ENCODE data around the gene NR4A2. TPM values are rescaled to one million over a fixed set of nuclear protein-coding genes. Genes with fewer than 3 reads are reported as not detected.

The NR4A2 gene
- total RNA-seq, 4 donors from 2014 or later: 0.76 to 4.4 (median 1.6) TPM

DNA sequence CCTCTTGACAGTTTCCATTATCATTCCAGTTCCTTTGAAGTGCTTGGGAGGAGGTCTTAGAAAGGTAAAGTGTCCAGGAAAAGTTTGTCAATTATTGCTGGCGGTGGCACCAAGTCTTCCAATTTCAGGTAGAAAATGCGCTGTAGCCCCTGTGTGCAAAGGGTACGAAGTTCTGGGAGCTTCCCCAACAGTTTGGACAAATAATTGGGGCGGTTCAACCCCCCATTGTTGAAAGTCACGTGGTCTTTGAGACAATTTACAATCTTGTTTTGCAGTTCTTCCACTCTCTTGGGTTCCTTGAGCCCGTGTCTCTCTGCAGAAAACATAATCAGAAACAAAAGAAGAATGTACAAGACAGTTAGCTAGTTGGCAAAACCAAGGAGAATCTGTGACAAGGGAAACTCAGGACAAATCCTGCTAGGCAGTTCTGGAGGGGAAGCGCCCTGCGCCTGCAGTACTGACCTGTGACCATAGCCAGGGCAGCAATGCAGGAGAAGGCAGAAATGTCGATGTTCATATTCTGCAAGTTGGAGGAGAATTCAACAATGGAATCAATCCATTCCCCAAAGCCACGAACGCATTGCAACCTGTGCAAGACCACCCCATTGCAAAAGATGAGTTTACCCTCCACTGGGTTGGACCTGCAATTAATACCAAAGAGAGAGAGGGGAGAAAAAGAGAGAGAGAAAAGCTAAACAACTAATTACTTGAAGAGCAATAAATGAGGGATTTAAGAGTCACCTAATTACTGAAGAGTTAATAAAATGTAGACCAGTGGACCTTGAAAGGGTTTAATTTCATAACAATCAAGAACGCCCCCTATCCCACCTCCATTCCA lies 6.6 kb downstream of the NR4A2 start:
- DNase-seq: no peak
- H3K4me1 ChIP-seq: peaks cover 7 to 16% of the 10 kb centered on the region in 2 donors
- peaks cover 0 to 33% of the 10 kb centered on the region in 2 donors for H3K36me3 ChIP-seq
- intact Hi-C loops (cut with DNase I; ENCODE audit: low total_unique reads): no loop called here
- no peak overlapping the region for H3K4me3 ChIP-seq
- H3K9me3 ChIP-seq: no peaks in the 10 kb centered on the region
- no peak overlapping the region for H3K27ac ChIP-seq
- no peak for TF ChIP-seq POLR2A (IDR thresholded peaks at IDR 0.05)
- TF ChIP-seq, protein P1, sequence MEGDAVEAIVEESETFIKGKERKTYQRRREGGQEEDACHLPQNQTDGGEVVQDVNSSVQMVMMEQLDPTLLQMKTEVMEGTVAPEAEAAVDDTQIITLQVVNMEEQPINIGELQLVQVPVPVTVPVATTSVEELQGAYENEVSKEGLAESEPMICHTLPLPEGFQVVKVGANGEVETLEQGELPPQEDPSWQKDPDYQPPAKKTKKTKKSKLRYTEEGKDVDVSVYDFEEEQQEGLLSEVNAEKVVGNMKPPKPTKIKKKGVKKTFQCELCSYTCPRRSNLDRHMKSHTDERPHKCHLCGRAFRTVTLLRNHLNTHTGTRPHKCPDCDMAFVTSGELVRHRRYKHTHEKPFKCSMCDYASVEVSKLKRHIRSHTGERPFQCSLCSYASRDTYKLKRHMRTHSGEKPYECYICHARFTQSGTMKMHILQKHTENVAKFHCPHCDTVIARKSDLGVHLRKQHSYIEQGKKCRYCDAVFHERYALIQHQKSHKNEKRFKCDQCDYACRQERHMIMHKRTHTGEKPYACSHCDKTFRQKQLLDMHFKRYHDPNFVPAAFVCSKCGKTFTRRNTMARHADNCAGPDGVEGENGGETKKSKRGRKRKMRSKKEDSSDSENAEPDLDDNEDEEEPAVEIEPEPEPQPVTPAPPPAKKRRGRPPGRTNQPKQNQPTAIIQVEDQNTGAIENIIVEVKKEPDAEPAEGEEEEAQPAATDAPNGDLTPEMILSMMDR (IDR thresholded peaks at IDR 0.05 in 4 of 5, conservative IDR thresholded peaks at IDR 0.05 in 1 of 5): no peak
- in situ Hi-C loops (cut with MboI; ENCODE audit: low sequenced_read_pairs in 4 of 4): loop anchor here in 1 of 4 donors (25.0 kb wide), 1 partner anchor 261 kb away; no protein-coding TSS in a partner anchor
- ATAC-seq: no peak
- H3K27me3 ChIP-seq: peaks cover 22 to 24% (median 23%) of the 10 kb centered on the region in 3 donors

DNA sequence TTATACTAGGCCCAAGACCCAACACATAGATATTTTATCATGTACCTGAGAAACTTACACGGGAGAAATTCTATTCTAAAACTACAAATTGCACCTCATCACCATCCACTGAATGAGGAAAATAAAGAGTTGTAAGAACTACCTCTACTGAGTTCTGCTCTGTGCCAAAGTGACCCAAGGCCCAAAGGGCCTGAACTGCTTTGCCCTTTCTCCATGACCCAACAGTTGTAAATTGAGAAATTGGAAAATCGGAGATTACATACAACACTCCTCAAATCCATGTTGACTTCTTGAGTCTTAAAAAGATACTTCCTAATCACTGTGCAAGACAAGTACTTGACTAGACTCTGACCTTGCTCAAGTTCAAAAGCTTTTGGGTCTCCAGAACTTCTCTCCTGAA lies 8.8 kb downstream of the NR4A2 start:
- intact Hi-C loops (cut with DNase I; ENCODE audit: low total_unique reads): no loop called here
- no peak for TF ChIP-seq POLR2A (IDR thresholded peaks at IDR 0.05)
- TF ChIP-seq, protein P1 (IDR thresholded peaks at IDR 0.05 in 4 of 5, conservative IDR thresholded peaks at IDR 0.05 in 1 of 5): no peak

DNA sequence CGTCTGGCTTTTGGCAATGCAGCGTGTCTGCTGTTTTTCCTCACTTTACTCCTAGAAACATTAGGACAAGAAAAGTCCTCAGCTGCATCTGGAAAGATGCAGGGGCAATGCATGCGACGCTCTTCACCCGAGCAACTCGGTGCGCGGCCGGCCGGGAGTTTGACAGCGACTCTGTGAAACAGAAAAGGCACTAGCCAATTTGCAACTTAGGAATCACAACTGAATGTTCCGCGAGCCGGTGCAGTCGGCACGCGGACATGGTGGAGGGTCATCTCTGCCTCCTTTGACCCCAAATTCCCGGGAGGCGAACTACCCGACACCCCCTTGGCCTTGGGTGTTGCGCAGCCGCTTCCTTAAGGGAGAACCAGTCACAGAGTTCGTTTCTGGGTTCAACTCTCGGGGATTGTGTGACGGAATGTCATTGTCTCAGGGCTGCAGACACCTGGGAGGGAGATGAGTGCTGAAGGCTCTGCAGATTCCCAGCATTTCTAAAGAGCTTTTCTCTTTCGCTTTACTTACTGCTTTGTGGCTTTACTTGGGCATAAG lies 9.8 kb downstream of the NR4A2 start:
- Histone ChIP-seq H3K27ac (no peak overlapping the region), H3K9me3 (no peaks in the 10 kb centered on the region), H3K27me3 (peaks cover 30 to 39% (median 38%) of the 10 kb centered on the region in 3 donors), H3K36me3 (peaks cover 0 to 17% of the 10 kb centered on the region in 2 donors), H3K4me3 (peak overlapping the region in 3 of 4 donors; percentile 47 to 59 (median 54)), H3K4me1 (peaks cover 11 to 16% of the 10 kb centered on the region in 2 donors)
- TF ChIP-seq, protein P1 (IDR thresholded peaks at IDR 0.05 in 4 of 5, conservative IDR thresholded peaks at IDR 0.05 in 1 of 5): no peak
- no peak for TF ChIP-seq POLR2A (IDR thresholded peaks at IDR 0.05)
- ATAC-seq (no peak), DNase-seq (no peak)
- intact Hi-C loops (cut with DNase I; ENCODE audit: low total_unique reads) (no loop called here), in situ Hi-C loops (cut with MboI; ENCODE audit: low sequenced_read_pairs in 4 of 4) (no loop called here)

More for the DNA sequence above, 8.8 kb downstream of the NR4A2 start:
- no peak for ATAC-seq
- Histone ChIP-seq H3K36me3 (peaks cover 0 to 24% of the 10 kb centered on the region in 2 donors), H3K4me1 (peaks cover 11 to 16% of the 10 kb centered on the region in 2 donors), H3K4me3 (no peak overlapping the region), H3K27me3 (peaks cover 30 to 39% (median 38%) of the 10 kb centered on the region in 3 donors), H3K27ac (no peak overlapping the region), H3K9me3 (no peaks in the 10 kb centered on the region)
- DNase-seq: no peak
- in situ Hi-C loops (cut with MboI; ENCODE audit: low sequenced_read_pairs in 4 of 4): no loop called here

DNA sequence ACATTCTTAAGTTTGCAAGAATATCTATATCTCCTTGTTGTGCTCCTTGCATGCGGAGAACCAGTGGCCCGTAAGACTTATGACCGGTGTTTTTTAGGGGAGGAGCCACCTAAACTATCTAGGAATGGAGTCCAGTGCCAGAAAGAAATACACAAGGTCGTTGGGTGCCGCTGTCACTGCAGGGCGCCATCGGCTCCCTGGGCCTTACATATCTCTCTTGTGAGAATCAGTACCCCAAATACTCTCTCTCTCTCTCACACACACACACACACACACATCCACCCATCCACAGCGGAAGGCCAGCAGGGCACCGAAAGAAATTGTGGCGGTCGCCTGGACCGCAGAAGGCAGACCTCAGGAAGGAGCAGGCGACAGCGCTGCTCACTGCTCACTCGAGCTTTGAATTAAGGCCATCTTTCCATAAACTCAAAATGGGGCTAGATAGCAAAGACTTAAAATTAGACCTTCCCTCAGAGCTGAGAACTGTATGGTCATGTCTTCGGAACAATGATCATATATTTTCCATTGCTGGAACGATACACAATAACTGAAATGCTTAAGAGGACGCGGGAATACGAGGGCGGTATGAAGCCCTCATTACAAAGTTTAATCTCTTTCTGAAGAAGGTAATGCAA lies 10.4 kb downstream of the NR4A2 start:
- Histone ChIP-seq H3K4me3 (peak overlapping the region; percentile 47 to 59 (median 52)), H3K36me3 (peaks cover 0 to 11% of the 10 kb centered on the region in 2 donors), H3K27ac (no peak overlapping the region), H3K4me1 (peaks cover 11 to 16% of the 10 kb centered on the region in 2 donors), H3K27me3 (peaks cover 30 to 39% (median 38%) of the 10 kb centered on the region in 3 donors), H3K9me3 (no peaks in the 10 kb centered on the region)
- intact Hi-C loops (cut with DNase I; ENCODE audit: low total_unique reads): no loop called here
- in situ Hi-C loops (cut with MboI; ENCODE audit: low sequenced_read_pairs in 4 of 4): no loop called here
- DNase-seq (no peak), ATAC-seq (peak in 1 of 2 donors; percentile 17)
- no peak for TF ChIP-seq POLR2A (IDR thresholded peaks at IDR 0.05)
- TF ChIP-seq, protein P1 (IDR thresholded peaks at IDR 0.05 in 4 of 5, conservative IDR thresholded peaks at IDR 0.05 in 1 of 5): no peak

Measured in gastrocnemius medialis (tissue), 4 donors.